Erythroblast (primary cell): ENCODE data around the gene PDE8B.

ENCODE experiments used
- GATA1 ChIP-seq: IDR thresholded peaks from 2 replicates; pipeline ENCODE4 v1.6.1; 2011; ENCODE audit warnings: low read depth, mild to moderate bottlenecking, control low read depth, low read length, moderate library complexity
- POLR2A ChIP-seq: IDR thresholded peaks from 2 replicates; pipeline ENCODE4 v1.6.1; 2011; ENCODE audit warnings: mild to moderate bottlenecking, low read length

DNA sequence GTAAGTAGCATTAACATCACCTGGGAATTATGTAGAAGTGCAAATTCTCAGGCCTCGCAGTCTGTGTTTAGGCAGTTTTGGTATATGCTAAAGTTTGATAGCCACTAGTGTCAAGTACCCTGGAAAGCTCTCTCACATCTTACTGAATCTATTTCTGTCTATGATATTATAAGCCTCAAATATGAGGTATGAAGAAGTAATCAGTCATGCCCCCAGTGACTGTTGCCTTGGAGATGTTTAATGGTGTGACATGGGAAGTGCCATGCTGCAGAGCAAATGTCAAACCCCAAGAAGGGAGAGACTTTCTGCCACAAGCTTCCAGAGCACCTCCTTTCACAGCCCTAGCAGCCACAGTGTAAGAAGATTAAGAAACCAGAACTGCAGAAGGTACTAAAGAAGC lies 9.8 kb upstream of the PDE8B start:
- TF ChIP-seq POLR2A (no peak), GATA1 (no peak)
